GM21723 (cell line): ENCODE measurements around the gene TMIE.

Source experiments
- ATAC-seq: cut with Tn5 transposase; IDR thresholded peaks from one replicate; pipeline ENCODE4 v1.9.1; 2021; ENCODE audit warnings: mild to moderate bottlenecking, moderate library complexity; ENCODE audit not compliant: unreplicated experiment

TMIE gene

DNA sequence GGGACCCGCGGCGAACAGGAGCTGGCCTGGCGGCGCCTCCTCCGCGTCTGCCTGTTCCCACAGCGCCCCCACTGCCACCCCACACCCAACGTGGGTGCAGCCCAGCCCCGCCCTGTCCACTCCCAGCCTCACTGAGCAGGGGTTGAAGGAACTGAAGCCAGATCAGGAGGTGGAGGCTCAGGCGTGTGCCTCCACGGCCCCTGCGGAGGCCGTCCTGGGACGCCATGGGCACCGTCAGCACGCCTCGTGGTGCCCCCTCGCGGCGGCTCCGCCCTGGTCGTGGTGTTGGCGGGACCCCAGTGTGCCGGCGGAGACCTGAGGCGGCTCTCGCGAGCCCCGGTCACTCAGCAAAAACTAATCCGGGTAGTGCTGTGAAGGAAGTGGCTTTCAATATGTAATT, 55.5 kb downstream of the TMIE start:
- no peak for ATAC-seq

DNA sequence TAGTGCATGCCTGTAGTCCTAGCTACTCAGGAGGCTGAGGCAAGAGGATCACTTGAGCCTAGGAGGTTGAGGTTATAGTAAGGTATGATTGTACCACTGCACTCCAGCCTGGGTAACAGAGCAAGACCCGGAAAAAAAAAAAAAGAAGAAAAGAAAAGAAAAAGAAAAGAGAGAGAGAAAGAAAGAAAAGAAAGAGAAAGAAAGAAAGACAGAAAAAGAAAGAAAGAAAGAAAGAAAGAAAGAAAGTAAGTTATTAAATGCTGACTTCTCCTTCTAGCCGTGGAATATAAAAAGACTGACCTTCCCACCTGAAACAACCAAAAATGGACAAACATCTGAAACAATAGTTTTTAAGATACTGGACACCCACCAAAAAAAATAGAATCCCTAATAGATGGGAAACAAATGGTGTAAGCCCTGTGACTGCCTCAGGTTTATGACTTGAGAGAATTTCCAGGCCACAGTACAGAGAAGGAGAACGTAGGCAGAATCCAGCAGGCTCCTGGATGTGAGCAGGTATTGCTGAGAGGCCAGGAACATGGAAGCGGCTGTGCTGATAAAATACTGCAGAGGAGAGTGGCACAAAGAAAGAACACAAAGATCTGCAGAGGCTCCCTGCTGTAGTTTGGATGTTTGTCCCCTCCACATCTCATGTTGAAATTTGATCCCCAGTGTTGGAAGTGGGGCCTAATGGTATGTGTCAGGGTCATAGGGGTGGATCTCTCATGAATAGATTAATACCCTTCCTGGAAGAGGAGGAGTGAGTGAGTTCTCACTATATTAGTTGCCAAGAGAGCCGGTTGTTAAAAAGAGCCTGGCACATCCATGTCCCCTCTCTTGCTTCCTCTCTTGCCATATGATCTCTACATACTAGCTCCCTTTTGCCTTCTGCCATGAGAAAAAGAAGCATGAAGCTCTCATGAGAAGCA, 58.3 kb downstream of the TMIE start:
- ATAC-seq, result no peak
